Panc1 (cell line): ENCODE results near the gene DGKD. TPM values are rescaled to one million over a fixed set of nuclear protein-coding genes. Genes with fewer than 3 reads are reported as not detected.

Experiments used
- ATAC-seq: fragments of 200-7000 bp; cut with Tn5 transposase; 2 replicates; pipeline ENCODE4 v1.9.1; 2020; ENCODE audit warnings: mild to moderate bottlenecking, moderate library complexity
- BruUV-seq: library from RNA; stranded (reverse); fragments of 400-500 nt; replicated peaks from 2 replicates; lab custom pipeline; 2021; lab: Mats Ljungman, UMichigan
- CTCF ChIA-PET: fragments of 300-600 bp; sonication (Branson Sonifier 250); formaldehyde crosslinking; loops from one replicate; lab custom pipeline; 2022; ENCODE audit warnings: antibody characterized with exemption; lab: Charles Lee
- POLR2A ChIA-PET: fragments of 300-600 bp; sonication (Branson Sonifier 250); formaldehyde crosslinking; loops from one replicate; lab custom pipeline; 2022; ENCODE audit warnings: antibody characterized with exemption; lab: Charles Lee
- DNase-seq: peaks from one replicate; pipeline ENCODE4 v3.0.0-alpha.2; 2010; ENCODE audit warnings: low read depth, low spot score
- H3K27ac ChIP-seq: 2 replicates; pipeline ENCODE4 v1.5.1; 2011; ENCODE audit warnings: mild to moderate bottlenecking, low read length, inconsistent platforms
- H3K27me3 ChIP-seq: fragments of 200-500 bp; sonication (Bioruptor generic); 2 replicates; pipeline ENCODE4 v1.6.0; 2014; ENCODE audit warnings: low read length, inconsistent platforms; ENCODE audit not compliant: control insufficient read depth, insufficient read depth
- H3K36me3 ChIP-seq: fragments of 200-500 bp; sonication (Bioruptor generic); 2 replicates; pipeline ENCODE4 v1.5.1; 2014; ENCODE audit warnings: inconsistent platforms, mild to moderate bottlenecking, low read length, moderate library complexity; ENCODE audit not compliant: control insufficient read depth, insufficient read depth
- H3K4me1 ChIP-seq: 2 replicates; pipeline ENCODE4 v1.5.1; 2011; ENCODE audit warnings: inconsistent platforms, mild to moderate bottlenecking, low read length, moderate library complexity; ENCODE audit not compliant: control insufficient read depth, insufficient read depth
- H3K4me3 ChIP-seq, 2 experiments: 2 replicates each; pipeline ENCODE4 v1.5.1; 2011 to 2012; ENCODE audit warnings: low read depth in 2 of 2, low read length in 2 of 2, mild to moderate bottlenecking in 2 of 2, inconsistent platforms in 1 of 2, moderate library complexity in 1 of 2
- H3K9me3 ChIP-seq: fragments of 200-500 bp; sonication (Bioruptor generic); 2 replicates; pipeline ENCODE4 v1.5.1; 2014; ENCODE audit warnings: low read depth, mild to moderate bottlenecking, inconsistent platforms, low read length, moderate library complexity; ENCODE audit not compliant: control insufficient read depth, insufficient read depth
- POLR2AphosphoS5 ChIP-seq: IDR thresholded peaks from 2 replicates; pipeline ENCODE4 v1.6.1; 2012; ENCODE audit warnings: mild to moderate bottlenecking, low read depth, low read length, moderate library complexity
- SIN3A ChIP-seq: IDR thresholded peaks from 2 replicates; pipeline ENCODE4 v1.6.1; 2012; ENCODE audit warnings: low read depth, mild to moderate bottlenecking, low read length, moderate library complexity, borderline replicate concordance; ENCODE audit not compliant: insufficient read depth
- TCF7L2 ChIP-seq: IDR thresholded peaks from 2 replicates; pipeline ENCODE4 v1.6.1; 2011; ENCODE audit warnings: mild to moderate bottlenecking, low read depth, low read length, inconsistent platforms
- in situ Hi-C: cut with HindIII; loops from 2 replicates; pipeline ENCODE4 v1.10.0; 2016; ENCODE audit warnings: low sequenced_read_pairs, low pct_unique_long_range_greater_than_20kb
- intact Hi-C: fragments of 100-400 bp; cut with micrococcal nuclease; formaldehyde crosslinking; loops from one replicate; pipeline ENCODE4 v1.10.0; 2022; ENCODE audit not compliant: unreplicated experiment
- total RNA-seq: library from RNA; stranded (reverse); gene quantifications from one replicate; pipeline ENCODE4 v1.2.1, GENCODE V29; 2021; ENCODE audit not compliant: unreplicated experiment
- TF ChIP-seq, protein P1 (sequence below), 2 experiments: IDR thresholded peaks; 2 replicates each; pipeline ENCODE4 v1.6.1; 2011 to 2012; ENCODE audit warnings: low read depth in 2 of 2, control low read depth in 1 of 2, low read length in 1 of 2, mild to moderate bottlenecking in 1 of 2, moderate library complexity in 1 of 2; ENCODE audit not compliant: insufficient read depth in 1 of 2
- TF ChIP-seq, protein P2 (sequence below): fragments of 450-650 bp; IDR thresholded peaks from 2 replicates; pipeline ENCODE4 v1.5.1; 2017; ENCODE audit warnings: mild to moderate bottlenecking

Gene DGKD
- total RNA-seq, 1 experiment from 2014 or later = 89.0 TPM

DNA sequence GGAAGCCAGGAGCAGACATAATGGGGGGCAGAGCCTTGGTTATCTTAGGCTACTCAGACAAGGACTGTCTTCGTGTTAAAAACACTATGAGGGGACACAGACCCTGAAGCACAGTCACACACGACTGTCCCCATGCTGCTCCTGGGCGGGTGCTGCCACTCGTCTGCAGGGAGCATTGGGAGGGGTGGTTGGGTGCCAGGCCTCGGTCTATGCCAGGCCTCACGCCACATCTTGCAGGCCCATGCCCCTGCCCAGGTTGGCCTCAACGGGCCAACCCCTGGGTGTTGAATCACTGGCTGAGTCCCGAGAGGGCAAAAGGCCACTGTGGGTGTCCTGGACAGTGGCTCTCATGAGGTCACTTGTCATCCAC lies 114.4 kb downstream of the DGKD start:
- peaks cover 22% of the 10 kb centered on the region for H3K36me3 ChIP-seq
- ChIA-PET CTCF (no interaction called here), POLR2A (no interaction called here)
- no peaks in the 10 kb centered on the region for H3K4me1 ChIP-seq
- TF ChIP-seq SIN3A = no peak
- TF ChIP-seq, protein P1, sequence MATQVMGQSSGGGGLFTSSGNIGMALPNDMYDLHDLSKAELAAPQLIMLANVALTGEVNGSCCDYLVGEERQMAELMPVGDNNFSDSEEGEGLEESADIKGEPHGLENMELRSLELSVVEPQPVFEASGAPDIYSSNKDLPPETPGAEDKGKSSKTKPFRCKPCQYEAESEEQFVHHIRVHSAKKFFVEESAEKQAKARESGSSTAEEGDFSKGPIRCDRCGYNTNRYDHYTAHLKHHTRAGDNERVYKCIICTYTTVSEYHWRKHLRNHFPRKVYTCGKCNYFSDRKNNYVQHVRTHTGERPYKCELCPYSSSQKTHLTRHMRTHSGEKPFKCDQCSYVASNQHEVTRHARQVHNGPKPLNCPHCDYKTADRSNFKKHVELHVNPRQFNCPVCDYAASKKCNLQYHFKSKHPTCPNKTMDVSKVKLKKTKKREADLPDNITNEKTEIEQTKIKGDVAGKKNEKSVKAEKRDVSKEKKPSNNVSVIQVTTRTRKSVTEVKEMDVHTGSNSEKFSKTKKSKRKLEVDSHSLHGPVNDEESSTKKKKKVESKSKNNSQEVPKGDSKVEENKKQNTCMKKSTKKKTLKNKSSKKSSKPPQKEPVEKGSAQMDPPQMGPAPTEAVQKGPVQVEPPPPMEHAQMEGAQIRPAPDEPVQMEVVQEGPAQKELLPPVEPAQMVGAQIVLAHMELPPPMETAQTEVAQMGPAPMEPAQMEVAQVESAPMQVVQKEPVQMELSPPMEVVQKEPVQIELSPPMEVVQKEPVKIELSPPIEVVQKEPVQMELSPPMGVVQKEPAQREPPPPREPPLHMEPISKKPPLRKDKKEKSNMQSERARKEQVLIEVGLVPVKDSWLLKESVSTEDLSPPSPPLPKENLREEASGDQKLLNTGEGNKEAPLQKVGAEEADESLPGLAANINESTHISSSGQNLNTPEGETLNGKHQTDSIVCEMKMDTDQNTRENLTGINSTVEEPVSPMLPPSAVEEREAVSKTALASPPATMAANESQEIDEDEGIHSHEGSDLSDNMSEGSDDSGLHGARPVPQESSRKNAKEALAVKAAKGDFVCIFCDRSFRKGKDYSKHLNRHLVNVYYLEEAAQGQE (IDR thresholded peaks at IDR 0.05; ENCODE audit: insufficient read depth in 1 of 2, low read depth in 2 of 2, low read length in 1 of 2) = no peak
- TF ChIP-seq, protein P2, sequence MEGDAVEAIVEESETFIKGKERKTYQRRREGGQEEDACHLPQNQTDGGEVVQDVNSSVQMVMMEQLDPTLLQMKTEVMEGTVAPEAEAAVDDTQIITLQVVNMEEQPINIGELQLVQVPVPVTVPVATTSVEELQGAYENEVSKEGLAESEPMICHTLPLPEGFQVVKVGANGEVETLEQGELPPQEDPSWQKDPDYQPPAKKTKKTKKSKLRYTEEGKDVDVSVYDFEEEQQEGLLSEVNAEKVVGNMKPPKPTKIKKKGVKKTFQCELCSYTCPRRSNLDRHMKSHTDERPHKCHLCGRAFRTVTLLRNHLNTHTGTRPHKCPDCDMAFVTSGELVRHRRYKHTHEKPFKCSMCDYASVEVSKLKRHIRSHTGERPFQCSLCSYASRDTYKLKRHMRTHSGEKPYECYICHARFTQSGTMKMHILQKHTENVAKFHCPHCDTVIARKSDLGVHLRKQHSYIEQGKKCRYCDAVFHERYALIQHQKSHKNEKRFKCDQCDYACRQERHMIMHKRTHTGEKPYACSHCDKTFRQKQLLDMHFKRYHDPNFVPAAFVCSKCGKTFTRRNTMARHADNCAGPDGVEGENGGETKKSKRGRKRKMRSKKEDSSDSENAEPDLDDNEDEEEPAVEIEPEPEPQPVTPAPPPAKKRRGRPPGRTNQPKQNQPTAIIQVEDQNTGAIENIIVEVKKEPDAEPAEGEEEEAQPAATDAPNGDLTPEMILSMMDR = no peak
- no peak for TF ChIP-seq TCF7L2
- TF ChIP-seq POLR2AphosphoS5 = no peak
- no TSS peak for BruUV-seq
- no peaks in the 10 kb centered on the region for H3K27me3 ChIP-seq
- no peak overlapping the region for H3K4me3 ChIP-seq
- H3K9me3 ChIP-seq = no peaks in the 10 kb centered on the region
- no peak overlapping the region for H3K27ac ChIP-seq
- ATAC-seq = no peak
- in situ Hi-C loops (no loop called here), intact Hi-C loops (no loop called here)
- DNase-seq = no peak

DNA sequence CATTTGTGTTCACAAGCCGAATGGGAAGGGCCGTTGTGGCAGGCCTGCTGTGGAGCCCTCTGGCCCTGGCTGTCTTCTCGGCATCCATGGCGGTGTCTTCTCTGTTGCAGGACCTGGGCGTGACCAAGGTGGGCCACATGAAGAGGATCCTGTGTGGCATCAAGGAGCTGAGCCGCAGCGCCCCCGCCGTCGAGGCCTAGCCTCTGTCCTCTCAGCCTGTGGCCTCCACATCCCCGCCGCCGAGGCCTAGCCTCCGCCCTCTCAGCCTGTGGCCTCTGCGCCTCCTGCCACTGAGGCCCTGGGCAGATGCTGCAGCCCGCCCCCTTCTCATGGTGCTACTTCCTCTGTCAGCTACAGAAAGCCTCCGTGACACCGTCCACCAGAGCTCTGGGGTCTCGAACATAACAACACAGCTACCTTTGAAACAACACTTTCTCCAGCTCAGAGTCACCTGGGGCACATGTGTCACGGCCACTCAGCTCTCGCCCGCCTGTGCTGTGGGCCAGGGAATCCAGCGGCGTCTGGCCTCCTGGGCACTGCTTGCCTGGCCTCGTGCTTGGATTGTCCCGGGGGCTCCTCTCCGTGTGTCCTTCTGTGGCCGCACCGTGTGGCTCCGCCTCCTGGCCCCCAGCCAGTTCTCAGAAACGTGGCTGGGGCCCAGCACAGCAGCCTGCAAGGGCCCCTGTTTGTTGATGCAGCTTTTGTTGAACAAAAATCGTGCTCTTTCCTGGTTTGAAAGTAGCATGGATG lies 115.1 kb downstream of the DGKD start:
- in situ Hi-C loops = no loop called here
- Histone ChIP-seq H3K27me3 (no peaks in the 10 kb centered on the region), H3K36me3 (peaks cover 22% of the 10 kb centered on the region), H3K27ac (no peak overlapping the region), H3K4me1 (no peaks in the 10 kb centered on the region), H3K4me3 (no peak overlapping the region), H3K9me3 (no peaks in the 10 kb centered on the region)
- CTCF ChIA-PET = no interaction called here
- POLR2A ChIA-PET = no interaction called here
- TF ChIP-seq TCF7L2 (no peak), POLR2AphosphoS5 (no peak), SIN3A (no peak)
- TF ChIP-seq, protein P2 = no peak
- TF ChIP-seq, protein P1 (IDR thresholded peaks at IDR 0.05; ENCODE audit: insufficient read depth in 1 of 2, low read depth in 2 of 2, low read length in 1 of 2) = no peak
- ATAC-seq (no peak), DNase-seq (no peak)
- no TSS peak for BruUV-seq
- intact Hi-C loops = no loop called here
